Lower leg skin (tissue), 3 donors: ENCODE results near the gene TM2D3.

ENCODE experiments used
- POLR2A ChIP-seq, 2 donors: fragments of 450-650 bp; IDR thresholded peaks; one replicate each; pipeline ENCODE4 v1.6.1; 2016 to 2017; ENCODE audit warnings: antibody characterized with exemption in 2 of 2, mild to moderate bottlenecking in 1 of 2, moderate library complexity in 1 of 2
- TF ChIP-seq, protein P1 (sequence below), 3 donors: fragments of 450-650 bp; IDR thresholded peaks; one replicate each; pipeline ENCODE4 v1.5.1; 2016; ENCODE audit warnings: antibody characterized with exemption in 3 of 3, mild to moderate bottlenecking in 3 of 3, moderate library complexity in 2 of 3

DNA sequence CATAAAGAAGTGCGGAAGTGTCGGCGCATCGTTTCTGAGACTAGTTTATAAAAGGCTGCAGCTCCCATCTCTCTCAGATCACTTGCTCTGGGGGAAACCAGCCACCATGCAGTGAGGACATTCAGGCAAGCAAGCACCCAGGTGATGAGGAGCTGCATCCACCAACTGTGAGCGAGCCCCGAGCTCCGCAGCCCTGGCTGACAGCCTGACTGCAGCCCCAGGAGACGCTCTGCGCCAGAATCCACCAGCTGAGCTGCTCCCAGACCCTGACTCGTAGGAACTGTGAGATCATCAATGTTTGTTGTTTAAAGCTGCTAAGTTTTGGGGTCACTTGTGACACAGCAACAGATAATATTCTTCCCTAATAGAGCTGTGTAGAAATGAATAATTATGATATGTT lies 5.0 kb upstream of the TM2D3 start:
- TF ChIP-seq, protein P1, sequence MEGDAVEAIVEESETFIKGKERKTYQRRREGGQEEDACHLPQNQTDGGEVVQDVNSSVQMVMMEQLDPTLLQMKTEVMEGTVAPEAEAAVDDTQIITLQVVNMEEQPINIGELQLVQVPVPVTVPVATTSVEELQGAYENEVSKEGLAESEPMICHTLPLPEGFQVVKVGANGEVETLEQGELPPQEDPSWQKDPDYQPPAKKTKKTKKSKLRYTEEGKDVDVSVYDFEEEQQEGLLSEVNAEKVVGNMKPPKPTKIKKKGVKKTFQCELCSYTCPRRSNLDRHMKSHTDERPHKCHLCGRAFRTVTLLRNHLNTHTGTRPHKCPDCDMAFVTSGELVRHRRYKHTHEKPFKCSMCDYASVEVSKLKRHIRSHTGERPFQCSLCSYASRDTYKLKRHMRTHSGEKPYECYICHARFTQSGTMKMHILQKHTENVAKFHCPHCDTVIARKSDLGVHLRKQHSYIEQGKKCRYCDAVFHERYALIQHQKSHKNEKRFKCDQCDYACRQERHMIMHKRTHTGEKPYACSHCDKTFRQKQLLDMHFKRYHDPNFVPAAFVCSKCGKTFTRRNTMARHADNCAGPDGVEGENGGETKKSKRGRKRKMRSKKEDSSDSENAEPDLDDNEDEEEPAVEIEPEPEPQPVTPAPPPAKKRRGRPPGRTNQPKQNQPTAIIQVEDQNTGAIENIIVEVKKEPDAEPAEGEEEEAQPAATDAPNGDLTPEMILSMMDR (IDR thresholded peaks at IDR 0.05) = no peak
- TF ChIP-seq POLR2A (IDR thresholded peaks at IDR 0.05) = no peak
